Measurements from ENCODE around the gene MACROD2. TPM values are rescaled to one million over a fixed set of nuclear protein-coding genes. Genes with fewer than 3 reads are reported as not detected.

The MACROD2 gene
- total and polyA plus RNA-seq, 2 of the 4 experiments (the other 2 are of a cell fraction) = not detected

- no peaks in the 10 kb centered on the region for H3K79me1 ChIP-seq (ENCODE audit: low read depth in 1 of 2, low read length in 2 of 2)
- POLR2A ChIA-PET (ENCODE audit: unreplicated experiment) = no interaction called here
- TF ChIP-seq POLR2A (IDR thresholded peaks at IDR 0.05; ENCODE audit: low read depth, low read length) (no peak), RAD21 (IDR thresholded peaks at IDR 0.05; ENCODE audit: low read length) (no peak), FOS (IDR thresholded peaks at IDR 0.05; ENCODE audit: low read depth, low read length) (no peak), BHLHE40 (IDR thresholded peaks at IDR 0.05; ENCODE audit: low read depth, low read length) (no peak), RCOR1 (IDR thresholded peaks at IDR 0.05; ENCODE audit: insufficient replicate concordance, low read length) (no peak), MAFK (IDR thresholded peaks at IDR 0.05; ENCODE audit: low read depth, low read length) (no peak), MXI1 (IDR thresholded peaks at IDR 0.05; ENCODE audit: borderline replicate concordance, low read depth, low read length) (no peak), SMC3 (IDR thresholded peaks at IDR 0.05; ENCODE audit: low read depth, low read length) (no peak)
- TF ChIP-seq, protein P1, sequence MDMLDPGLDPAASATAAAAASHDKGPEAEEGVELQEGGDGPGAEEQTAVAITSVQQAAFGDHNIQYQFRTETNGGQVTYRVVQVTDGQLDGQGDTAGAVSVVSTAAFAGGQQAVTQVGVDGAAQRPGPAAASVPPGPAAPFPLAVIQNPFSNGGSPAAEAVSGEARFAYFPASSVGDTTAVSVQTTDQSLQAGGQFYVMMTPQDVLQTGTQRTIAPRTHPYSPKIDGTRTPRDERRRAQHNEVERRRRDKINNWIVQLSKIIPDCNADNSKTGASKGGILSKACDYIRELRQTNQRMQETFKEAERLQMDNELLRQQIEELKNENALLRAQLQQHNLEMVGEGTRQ (IDR thresholded peaks at IDR 0.05; ENCODE audit: low read depth, low read length) = no peak
- TF ChIP-seq, protein P2, sequence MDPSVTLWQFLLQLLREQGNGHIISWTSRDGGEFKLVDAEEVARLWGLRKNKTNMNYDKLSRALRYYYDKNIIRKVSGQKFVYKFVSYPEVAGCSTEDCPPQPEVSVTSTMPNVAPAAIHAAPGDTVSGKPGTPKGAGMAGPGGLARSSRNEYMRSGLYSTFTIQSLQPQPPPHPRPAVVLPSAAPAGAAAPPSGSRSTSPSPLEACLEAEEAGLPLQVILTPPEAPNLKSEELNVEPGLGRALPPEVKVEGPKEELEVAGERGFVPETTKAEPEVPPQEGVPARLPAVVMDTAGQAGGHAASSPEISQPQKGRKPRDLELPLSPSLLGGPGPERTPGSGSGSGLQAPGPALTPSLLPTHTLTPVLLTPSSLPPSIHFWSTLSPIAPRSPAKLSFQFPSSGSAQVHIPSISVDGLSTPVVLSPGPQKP (IDR thresholded peaks at IDR 0.05; ENCODE audit: borderline replicate concordance, low read depth, low read length) = no peak
- no peaks in the 10 kb centered on the region for H3K36me3 ChIP-seq (ENCODE audit: control insufficient read depth, insufficient read depth, low read length)
- no peak overlapping the region for H3K23ac ChIP-seq (ENCODE audit: low read depth, low read length)
- no peaks in the 10 kb centered on the region for H3K4me1 ChIP-seq (ENCODE audit: control insufficient read depth, insufficient read depth, low read length)
- in situ Hi-C loops (cut with MboI; ENCODE audit: low sequenced_read_pairs) = no loop called here
- dilution Hi-C loops (cut with HindIII; ENCODE audit: low sequenced_read_pairs, unreplicated experiment) = no loop called here
- no peak overlapping the region for H3K27ac ChIP-seq (ENCODE audit: insufficient read depth, low read length)
- no peaks in the 10 kb centered on the region for H4K20me1 ChIP-seq (ENCODE audit: insufficient read depth, low read length)
- no CpG with 5 or more reads among the region's 3 CpGs for WGBS, 2 experiments (ENCODE audit: extremely low coverage in 2 of 2, insufficient read length in 1 of 2)
- H3K14ac ChIP-seq (replicated peaks; ENCODE audit: low read depth, low read length) = no peak overlapping the region
- no peak overlapping the region for H3K4me2 ChIP-seq (ENCODE audit: low read depth, low read length)
- ATAC-seq (ENCODE audit: low read depth) = no peak
- H3K56ac ChIP-seq (ENCODE audit: extremely low read depth, insufficient read depth, low read length) = no peak overlapping the region
- H2BK15ac ChIP-seq (ENCODE audit: low read depth, low read length) = no peak overlapping the region
- H2AK5ac ChIP-seq (ENCODE audit: low read depth, low read length) = no peak overlapping the region
- no peaks in the 10 kb centered on the region for H3K9me1 ChIP-seq (ENCODE audit: insufficient read depth, low read length)
- no peaks in the 10 kb centered on the region for H3K27me3 ChIP-seq (ENCODE audit: control insufficient read depth, insufficient read depth, low read length)
- H3K4ac ChIP-seq (ENCODE audit: low read depth, low read length) = no peak overlapping the region
- H3K18ac ChIP-seq (ENCODE audit: low read depth, low read length) = no peak overlapping the region
- no peak for DNase-seq
- no peak overlapping the region for H2BK120ac ChIP-seq (ENCODE audit: low read depth, low read length)
- no peak overlapping the region for H4K8ac ChIP-seq (ENCODE audit: low read depth in 2 of 2, low read length in 2 of 2)
- no peak overlapping the region for H2BK5ac ChIP-seq (ENCODE audit: low read depth, low read length, poor library complexity, severe bottlenecking)
- no peak overlapping the region for H4K5ac ChIP-seq (ENCODE audit: low read depth, low read length)
- no peak overlapping the region for H2AK9ac ChIP-seq (replicated peaks; ENCODE audit: low read depth, low read length, poor library complexity)
- no peaks in the 10 kb centered on the region; the same call in 1 of the 2 replicates for H3K9me3 ChIP-seq (ENCODE audit: control insufficient read depth, insufficient read depth, low read length)
- no peak overlapping the region for H2BK20ac ChIP-seq (ENCODE audit: low read depth, low read length)
- intact Hi-C loops (cut with micrococcal nuclease) = no loop called here
- H4K91ac ChIP-seq (ENCODE audit: insufficient read depth, low read depth, low read length) = no peak overlapping the region
- no TSS peak for BruUV-seq (replicated peaks)
- H3K4me3 ChIP-seq (ENCODE audit: insufficient read depth, low read depth, low read length) = no peak overlapping the region
- no peak overlapping the region for H2AFZ ChIP-seq (replicated peaks; ENCODE audit: low read length, poor library complexity)
- CTCF ChIA-PET = no interaction called here
- no peak overlapping the region for H3K9ac ChIP-seq (ENCODE audit: low read depth, low read length)
These were observed 1760.9 kb downstream of the MACROD2 start for GRCh38 chr20:15756002-15756753.

Measured in IMR-90 (cell line).